K562 (cell line): ENCODE data around the gene PRRT1. TPM values are rescaled to one million over a fixed set of nuclear protein-coding genes. Genes with fewer than 3 reads are reported as not detected.

Experiments used
- CLOCK ChIP-seq: fragments of 250-450 bp; sonication (Bioruptor Pico); IDR thresholded peaks from 2 replicates; pipeline ENCODE4 v1.4.0; 2020; ENCODE audit warnings: mild to moderate bottlenecking, moderate library complexity, borderline replicate concordance
- FOXM1 ChIP-seq, 2 experiments: fragments of 450-650 bp in 1 of 2; sonication (generic) in 1 of 2; formaldehyde crosslinking in 1 of 2; IDR thresholded peaks; 2 replicates each; pipeline versions ENCODE4 v1.6.1 to v1.9.0; 2017 to 2022; ENCODE audit warnings: low read depth in 2 of 2, mild to moderate bottlenecking in 2 of 2, missing genetic modification reagents in 1 of 2, moderate library complexity in 1 of 2
- GTF2A2 ChIP-seq: IDR thresholded peaks from 2 replicates; pipeline ENCODE4 v1.6.1; 2016; ENCODE audit warnings: mild to moderate bottlenecking, missing genetic modification characterization, missing compliant biosample characterization
- MBD2 ChIP-seq: sonication (generic); IDR thresholded peaks from 2 replicates; pipeline ENCODE4 v1.6.1; 2016; ENCODE audit warnings: low read depth, borderline replicate concordance
- PRPF4 ChIP-seq: fragments of 200-400 bp; formaldehyde crosslinking; IDR thresholded peaks from one replicate; pipeline ENCODE4 v1.6.1; 2017; ENCODE audit warnings: low read length, low read depth, mild to moderate bottlenecking; ENCODE audit not compliant: insufficient read depth, poor library complexity, severe bottlenecking
- STAT5A ChIP-seq: IDR thresholded peaks from 2 replicates; pipeline ENCODE4 v1.6.1; 2012; ENCODE audit warnings: low read length, inconsistent platforms, borderline replicate concordance
- THRB ChIP-seq: fragments of 450-650 bp; formaldehyde crosslinking; conservative IDR thresholded peaks from 2 replicates; pipeline ENCODE4 v1.4.0; 2022; ENCODE audit warnings: mild to moderate bottlenecking, missing genetic modification characterization
- YY1 ChIP-seq, 3 experiments: IDR thresholded peaks; 2 replicates each; pipeline ENCODE4 v1.6.1; 2011; ENCODE audit warnings: low read length in 2 of 3, mild to moderate bottlenecking in 2 of 3, moderate library complexity in 2 of 3, borderline replicate concordance in 1 of 3, control low read depth in 1 of 3, low read depth in 1 of 3; ENCODE audit not compliant: insufficient read depth in 3 of 3, insufficient replicate concordance in 2 of 3, control insufficient read depth in 1 of 3, insufficient read length in 1 of 3; ENCODE audit errors: extremely low read depth in 1 of 3
- ZNF318 ChIP-seq, 2 experiments: fragments of 450-650 bp; IDR thresholded peaks; 2 replicates each; pipeline ENCODE4 v1.6.1; 2016; ENCODE audit warnings: mild to moderate bottlenecking in 2 of 2, borderline replicate concordance in 1 of 2, low read depth in 1 of 2, moderate library complexity in 1 of 2
- ZNF696 ChIP-seq: fragments of 250-450 bp; sonication (Bioruptor Pico); conservative IDR thresholded peaks from 2 replicates; pipeline ENCODE4 v1.4.0; 2020; ENCODE audit warnings: mild to moderate bottlenecking, moderate library complexity
- polyA plus RNA-seq, 8 experiments: library from polyadenylated mRNA; depleted of rRNA in 4 of 8; stranded (reverse) in 5 of 8; unstranded in 3 of 8; fragments of >200 nt; fragmentation: Nextera tagmentation in 2 of 8; fragmentation: Illumina TruSeq in 1 of 8; extraction: Ambion mirVana in 2 of 8; extraction: Trizol in 1 of 8; gene quantifications; 2 replicates each; pipeline versions ENCODE4 v1.2.1 to v1.2.3, GENCODE V29; 2011 to 2014; ENCODE audit warnings: inconsistent platforms in 1 of 8, missing spikeins in 1 of 8
- total RNA-seq, 7 experiments: library from RNA; depleted of rRNA in 6 of 7; stranded (reverse); fragments of >200 nt in 6 of 7; fragmentation: Illumina TruSeq in 2 of 7; extraction: Trizol in 2 of 7; gene quantifications; 2 replicates each; pipeline versions ENCODE4 v1.2.1 to v1.2.3, GENCODE V29; 2011 to 2021; ENCODE audit warnings: low replicate concordance in 1 of 7

PRRT1 gene
- total and polyA plus RNA-seq, 9 of the 15 experiments (the other 6 are each of a cell fraction or from before 2014, with no cell fraction given): 0.14 to 3.5 (median 0.41) TPM

- TF ChIP-seq THRB (CRISPR knock-in tag) (no peak), CLOCK (CRISPR knock-in tag) (no peak), ZNF696 (CRISPR knock-in tag) (no peak), MBD2 (peak; percentile 91), STAT5A (no peak), FOXM1 (IDR thresholded peaks at IDR 0.05; ENCODE audit: low read depth) (peak; percentile 78), FOXM1 (CRISPR knock-in tag; IDR thresholded peaks at IDR 0.05; ENCODE audit: low read depth) (no peak), ZNF318 (IDR thresholded peaks at IDR 0.05; ENCODE audit: borderline replicate concordance in 1 of 2, low read depth in 1 of 2) (0 out of 4 replicates have a peak, but pooled peaks of 1 of the 2 experiments have one; percentile 36), PRPF4 (no peak), YY1 (IDR thresholded peaks at IDR 0.05; ENCODE audit: borderline replicate concordance in 1 of 3, control insufficient read depth in 1 of 3, extremely low read depth in 1 of 3, insufficient read depth in 3 of 3, insufficient read length in 1 of 3, insufficient replicate concordance in 2 of 3, low read depth in 1 of 3, low read length in 2 of 3) (peak; percentile 73 to 94 (median 91)), GTF2A2 (tag) (no peak)
These were observed 23.8 kb downstream of the PRRT1 start, which contains the start of gene ATF6B (continued) for GRCh38 chr6:32127717-32128592.
